Urothelium cell line (cell line): ENCODE results near the gene DUSP28.
"Not testable (repeated sequence)": the region's sequence is repeated elsewhere in the genome, so short reads cannot be mapped to it uniquely, and the experiment has no call there.

ENCODE experiments used
- DNase-seq: peaks from one replicate; pipeline ENCODE4 v3.0.0; 2011; ENCODE audit warnings: low spot score, mixed read lengths
- FAIRE-seq: peaks from 2 replicates; lab custom pipeline; 2011; peaks lifted over from hg19 to GRCh38; lab: Jason Lieb, UNC

The DUSP28 gene

GRCh38 chr2:240526521-240526920, 33.6 kb upstream of the DUSP28 start:
- no peak for DNase-seq
- peak; percentile 53 for FAIRE-seq

DNA sequence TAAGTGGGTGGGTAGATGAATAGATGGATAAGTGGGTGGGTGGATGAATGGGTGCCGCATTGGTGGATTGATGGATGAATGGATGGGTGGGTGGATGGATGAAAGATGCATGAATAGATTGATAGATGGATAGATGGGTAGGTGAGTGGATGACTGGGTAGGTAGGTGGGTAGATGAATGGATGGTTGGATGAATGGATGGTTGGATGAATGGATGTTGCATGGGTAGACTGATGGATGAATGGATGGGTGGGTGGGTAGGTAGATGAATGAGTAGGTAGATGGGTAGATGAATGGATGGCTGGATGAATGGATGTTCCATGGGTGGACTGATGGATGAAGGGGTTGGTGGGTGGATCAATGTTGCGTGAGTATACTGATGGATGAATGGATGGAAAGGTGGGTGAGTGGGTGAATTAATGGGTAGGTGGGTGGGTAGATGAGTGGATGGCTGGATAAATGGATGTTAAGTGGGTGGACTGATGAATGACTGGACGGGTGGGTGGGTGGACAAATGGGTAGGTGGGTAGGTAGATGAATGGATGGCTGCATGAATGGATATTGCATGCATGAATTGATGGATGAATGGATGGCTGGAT, 32.9 kb upstream of the DUSP28 start:
- FAIRE-seq: peak; percentile 23
- no peak for DNase-seq

DNA sequence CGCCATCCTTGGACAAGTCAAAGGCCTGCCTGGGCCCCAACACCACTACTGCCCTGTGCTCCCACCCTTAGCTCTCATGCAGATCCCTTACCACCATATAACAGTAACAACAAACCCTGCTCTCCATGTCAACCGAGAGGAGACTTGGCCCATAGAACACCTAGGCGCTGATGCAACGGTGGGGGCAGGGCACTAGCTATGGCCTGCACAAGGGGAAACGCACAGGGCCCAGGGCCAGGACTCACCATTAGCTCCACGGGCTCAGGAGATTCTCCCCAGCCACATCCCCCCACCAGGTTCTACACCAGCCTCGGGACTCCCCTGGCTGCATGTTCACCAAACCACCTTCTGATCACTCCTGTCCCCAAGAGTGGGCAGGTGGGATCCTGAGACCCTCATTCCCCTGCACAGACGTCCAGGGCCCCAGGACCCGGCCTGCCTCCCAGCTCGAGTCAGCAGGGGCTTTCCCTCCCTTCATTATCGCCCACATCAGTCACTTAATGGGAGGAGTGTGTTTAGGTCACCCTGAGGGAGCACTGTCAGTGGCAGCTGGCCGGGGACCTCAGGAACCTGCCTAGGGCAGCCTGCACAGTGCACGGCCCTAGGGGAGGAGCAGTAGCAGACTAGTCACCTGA, 31.6 kb upstream of the DUSP28 start:
- no peak for FAIRE-seq
- DNase-seq: no peak

GRCh38 chr2:240529344-240529999, 30.7 kb upstream of the DUSP28 start:
- no peak for FAIRE-seq
- no peak for DNase-seq

DNA sequence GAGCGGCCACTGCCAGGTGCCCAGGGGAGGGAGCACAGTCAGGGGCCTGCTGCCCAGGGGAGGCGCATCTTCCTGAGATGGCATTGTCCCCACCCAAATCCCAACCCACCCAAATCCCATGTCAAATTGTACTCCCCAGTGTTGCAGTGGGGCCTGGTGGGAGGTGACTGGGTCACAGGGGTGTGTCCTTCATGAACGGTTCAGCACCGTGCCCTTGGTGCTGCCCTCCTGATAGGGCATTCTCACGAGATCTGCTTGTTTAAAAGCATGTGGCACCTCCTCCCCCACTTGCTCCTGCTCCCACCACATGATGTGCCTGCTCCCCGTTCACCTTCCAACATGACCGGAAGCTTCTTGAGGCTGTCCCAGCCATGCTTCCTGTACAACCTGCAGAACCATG, 30.0 kb upstream of the DUSP28 start:
- FAIRE-seq (no peak), DNase-seq (no peak)

- FAIRE-seq (no peak), DNase-seq (no peak)
Measured at GRCh38 chr2:240531038-240531437, 29.1 kb upstream of the DUSP28 start.

DNA sequence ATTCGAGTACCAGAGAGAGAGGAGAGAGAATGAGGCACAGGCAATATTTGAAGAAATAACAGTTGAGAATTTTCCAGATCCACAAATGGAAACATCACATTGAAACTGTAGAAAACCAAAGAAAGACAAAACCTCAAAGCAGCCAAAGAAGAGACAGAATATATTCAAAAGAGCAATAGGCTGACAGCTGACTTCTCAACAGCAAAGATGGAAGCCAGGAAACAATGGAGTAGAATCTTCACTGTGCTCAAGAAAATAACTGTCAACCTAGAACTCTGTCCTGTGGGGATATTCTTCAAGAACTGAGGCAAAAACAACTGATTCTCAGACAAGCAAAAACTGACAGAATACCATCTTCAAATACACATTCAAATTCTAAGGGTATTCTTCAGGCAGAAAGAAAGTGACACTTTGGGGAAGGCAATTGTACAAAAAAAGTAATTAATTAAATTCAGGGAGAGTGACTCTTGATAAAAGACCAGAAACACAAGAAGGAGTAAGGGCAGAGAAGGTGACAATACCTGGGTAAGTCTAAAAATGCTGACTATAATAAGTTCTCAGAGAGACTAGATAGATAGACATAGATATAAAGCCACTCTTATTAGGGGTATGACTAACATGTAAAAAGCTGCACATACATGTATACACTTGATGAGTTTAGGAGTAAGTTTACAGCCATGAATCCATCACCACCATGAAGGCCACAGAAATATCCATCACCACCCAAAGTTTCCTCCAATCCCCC, 28.0 kb upstream of the DUSP28 start:
- FAIRE-seq: no peak

DNA sequence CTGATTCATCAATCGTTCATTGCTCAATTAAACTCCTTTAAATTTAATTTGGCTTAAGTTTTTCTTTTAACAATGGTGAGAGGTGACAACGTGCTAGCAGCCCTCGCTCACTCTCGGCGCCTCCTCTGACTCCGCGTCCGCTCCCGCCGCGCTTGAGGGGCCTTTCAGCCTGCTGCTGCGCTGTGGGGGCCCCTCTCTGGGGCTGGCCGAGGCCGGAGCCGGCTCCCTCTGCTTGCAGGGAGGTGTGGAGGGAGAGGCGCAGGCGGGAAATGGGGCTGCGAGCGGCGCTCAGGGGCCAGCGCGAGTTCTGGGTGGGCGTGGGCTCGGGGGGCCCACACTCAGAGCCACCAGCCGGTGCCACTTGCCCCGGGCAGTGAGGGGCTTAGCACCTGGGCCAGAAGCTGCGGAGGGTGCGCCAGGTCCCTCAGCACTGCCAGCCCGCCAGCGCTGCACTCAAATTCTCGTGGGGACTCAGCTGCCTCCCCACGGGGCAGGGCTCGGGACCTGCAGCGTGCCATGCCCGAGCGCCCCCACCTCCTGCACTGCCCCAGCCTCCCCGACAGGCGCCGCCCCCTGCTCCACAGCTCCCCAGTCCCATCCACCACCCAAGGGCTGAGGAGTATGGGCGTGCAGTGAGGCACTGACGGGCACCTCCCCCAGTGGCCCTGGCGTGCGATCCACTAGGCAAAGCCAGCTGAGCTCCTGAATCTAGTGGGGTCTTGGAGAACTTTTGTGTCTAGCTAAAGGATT, 22.0 kb upstream of the DUSP28 start:
- DNase-seq (no peak), FAIRE-seq (no peak)

More for the DNA sequence above, 28.0 kb upstream of the DUSP28 start:
- DNase-seq: no peak

GRCh38 chr2:240539101-240539500, 21.1 kb upstream of the DUSP28 start:
- DNase-seq, FAIRE-seq: not testable (repeated sequence)

GRCh38 chr2:240539906-240540305, 20.3 kb upstream of the DUSP28 start:
- DNase-seq (no peak), FAIRE-seq (no peak)

GRCh38 chr2:240551288-240551687, 8.9 kb upstream of the DUSP28 start:
- no peak for FAIRE-seq

GRCh38 chr2:240551811-240552210, 8.3 kb upstream of the DUSP28 start:
- FAIRE-seq (no peak), DNase-seq (no peak)

More at GRCh38 chr2:240551288-240551687, 8.9 kb upstream of the DUSP28 start:
- DNase-seq: no peak

DNA sequence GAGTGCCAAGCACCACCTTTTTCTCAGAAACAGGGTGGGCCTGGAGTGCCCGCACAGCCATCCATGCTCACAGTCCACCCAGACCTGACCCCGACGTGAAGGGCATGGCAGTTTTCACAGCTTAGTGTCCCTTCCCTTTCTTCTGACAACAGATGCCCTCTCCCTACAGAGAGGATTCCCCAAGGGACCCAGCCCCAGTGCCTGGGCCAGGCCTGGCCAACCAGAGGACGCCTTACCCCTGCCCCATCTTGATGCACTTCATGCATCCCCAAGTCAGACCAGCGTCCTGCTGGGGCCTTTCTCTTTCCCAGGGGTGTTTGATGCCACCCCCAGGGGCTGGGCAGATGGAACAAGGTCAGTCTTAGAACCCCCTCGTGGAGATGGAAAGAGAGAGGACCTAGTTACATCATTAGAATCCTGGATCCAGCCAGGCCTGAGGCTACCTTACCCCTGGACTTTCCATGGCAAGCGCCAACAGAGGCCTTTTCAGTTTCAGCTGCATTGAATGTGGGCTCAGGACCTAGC, 6.1 kb upstream of the DUSP28 start:
- DNase-seq (no peak), FAIRE-seq (no peak)

DNA sequence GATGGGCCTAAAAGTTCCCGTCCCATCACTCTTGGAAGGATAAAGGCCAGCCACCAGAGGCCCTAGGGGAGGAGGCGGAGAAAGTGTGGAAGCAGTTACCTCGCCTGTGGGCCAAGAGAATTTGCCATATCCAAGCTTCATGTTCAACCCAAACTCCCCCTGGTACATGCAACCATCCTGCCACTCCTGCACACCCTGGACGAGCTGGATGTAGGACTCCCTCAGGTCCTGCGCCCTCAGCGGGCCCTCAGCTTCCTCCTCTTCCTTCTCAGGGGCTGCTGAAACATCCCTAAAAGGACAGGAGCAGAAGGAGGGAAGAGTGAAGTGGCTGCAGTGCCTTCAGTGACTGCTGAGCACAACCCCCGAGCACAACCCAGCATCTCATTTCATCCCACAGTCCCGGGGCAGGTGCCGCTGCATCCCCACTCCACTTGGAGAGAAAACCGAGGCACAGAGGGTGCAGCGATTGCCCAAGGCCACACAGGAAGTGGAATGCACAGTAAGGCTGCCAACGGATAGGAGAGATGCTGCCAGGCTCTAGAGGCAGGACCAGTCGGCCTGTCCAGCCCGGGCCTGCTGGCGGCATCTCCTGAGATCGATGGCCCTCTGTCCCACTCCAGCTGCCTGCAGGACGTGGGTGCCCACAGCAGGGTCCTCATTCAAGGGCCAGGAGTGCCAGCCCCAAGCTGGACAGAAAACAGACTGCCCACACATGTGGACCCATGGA, 5.2 kb upstream of the DUSP28 start:
- FAIRE-seq (no peak), DNase-seq (no peak)

- no peak for DNase-seq
- no peak for FAIRE-seq
Measured at GRCh38 chr2:240555541-240556250, 4.5 kb upstream of the DUSP28 start.

DNA sequence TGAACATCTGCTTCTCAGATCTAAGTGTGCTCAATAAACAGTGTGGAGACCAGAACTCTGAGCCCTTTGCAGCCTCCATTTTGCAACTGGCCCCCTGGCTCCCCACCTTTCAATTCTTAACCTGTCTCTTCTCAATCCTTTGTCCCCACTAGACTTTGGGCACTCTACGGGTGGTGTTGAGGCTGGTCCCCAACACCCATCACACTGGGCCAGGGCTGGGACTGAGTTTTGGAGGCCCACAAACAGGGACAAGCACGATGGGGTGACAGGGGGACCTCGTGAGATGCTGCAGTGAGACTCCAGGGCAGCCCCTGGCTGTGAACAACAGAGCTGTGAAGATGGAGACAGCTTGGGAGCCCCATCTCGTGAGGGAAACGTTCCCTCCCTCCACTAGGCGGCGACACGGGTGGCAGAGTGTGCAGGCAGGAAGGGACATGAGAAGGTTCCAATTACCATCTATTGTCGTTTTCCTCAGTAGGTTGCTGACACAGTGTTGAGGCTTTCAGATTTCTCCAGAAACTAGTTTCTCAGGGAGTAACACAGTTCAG, 3.5 kb upstream of the DUSP28 start:
- peak; percentile 69 for DNase-seq
- FAIRE-seq: no peak

DNA sequence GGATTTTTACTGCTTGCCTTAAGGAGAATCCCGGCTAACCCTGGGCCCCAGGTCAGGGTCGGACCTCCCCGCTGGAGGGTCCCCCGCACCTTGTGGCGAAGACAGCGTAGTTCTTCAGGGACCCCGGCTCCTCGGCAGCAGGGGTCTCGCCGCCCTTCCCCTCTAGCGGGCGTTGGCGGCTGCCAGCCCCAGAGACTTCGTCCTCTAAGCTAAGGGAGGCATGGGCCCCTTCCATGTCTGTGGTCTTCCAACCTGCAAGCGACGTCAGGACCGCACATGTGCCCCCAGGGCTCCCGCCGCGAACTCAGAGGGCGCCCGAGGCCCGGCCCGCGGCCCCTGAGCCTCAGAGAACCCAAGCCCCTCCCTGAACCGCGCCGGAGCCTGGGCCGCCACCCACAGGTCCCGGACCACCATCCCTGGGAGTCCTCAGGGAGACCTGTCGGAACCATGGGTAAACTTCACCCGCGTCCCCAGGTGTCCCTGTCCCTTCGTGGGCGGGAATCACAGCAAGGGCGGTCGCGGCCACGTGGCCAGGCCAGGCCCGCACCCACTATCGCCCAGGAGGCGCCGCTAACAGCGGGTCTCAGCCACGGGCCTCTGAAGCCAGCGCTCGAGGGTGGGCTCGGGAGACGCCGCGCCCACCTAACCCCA, 2.9 kb upstream of the DUSP28 start:
- DNase-seq (no peak), FAIRE-seq (no peak)

DNA sequence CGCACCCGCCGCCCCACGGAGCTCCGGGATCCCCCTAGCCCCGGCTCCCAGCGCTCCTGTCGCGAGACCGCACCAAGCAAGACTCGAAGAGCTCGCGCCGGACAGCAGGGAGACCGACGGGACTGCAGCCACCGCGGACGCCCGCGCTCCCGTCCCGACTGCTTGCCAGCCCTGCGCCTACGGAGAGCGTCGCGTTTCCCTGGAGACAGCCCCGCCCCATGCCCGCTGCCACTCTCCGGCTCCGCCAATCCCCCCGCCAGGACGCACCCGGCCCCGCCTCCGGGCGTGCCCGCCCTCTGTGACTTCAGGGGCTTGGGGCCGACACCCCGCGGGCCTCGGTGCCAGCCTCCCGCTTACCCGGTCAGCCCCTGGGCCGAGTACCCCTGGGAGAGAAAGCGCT, 2.3 kb upstream of the DUSP28 start, which contains the start of gene ANKMY1:
TSS of gene ANKMY1 (minus strand) at position 181 of the 400 bp plus-strand sequence. CDS start 653 bp downstream, outside the sequence.
- FAIRE-seq (no peak), DNase-seq (peak; percentile 87)
